ENCODE measurements around the gene TMEM229A. TPM values are rescaled to one million over a fixed set of nuclear protein-coding genes. Genes with fewer than 3 reads are reported as not detected.
A peak's percentile ranks its signal among the peaks of the same experiment; 100 is the strongest.

Gene TMEM229A
- total RNA-seq, 1 experiment from 2014 or later = not detected

DNA sequence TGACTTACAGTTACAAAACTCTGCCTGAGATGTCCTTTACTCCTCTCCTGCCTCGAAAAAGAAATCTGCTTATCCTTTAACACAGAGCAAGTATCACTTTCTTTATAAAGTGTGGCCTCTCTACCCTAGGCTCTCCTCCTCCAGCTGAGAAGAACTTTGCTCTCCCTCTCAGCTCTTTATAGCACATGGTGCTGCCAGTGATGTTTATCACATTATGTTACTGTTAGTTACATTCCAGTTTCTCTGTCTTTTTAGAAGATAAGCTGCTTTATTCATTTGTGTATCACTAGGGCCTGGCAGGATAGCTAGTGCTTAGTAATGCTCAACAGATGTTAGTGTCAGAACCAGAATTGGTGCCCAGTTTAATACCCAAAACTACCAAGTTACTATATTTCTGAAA is 41.1 kb upstream of the TMEM229A start:
- Histone ChIP-seq H2AFZ (no peak overlapping the region), H3K9me2 (ENCODE audit: insufficient read depth) (no peaks in the 10 kb centered on the region; the same call in 1 of the 2 replicates), H3F3A (ENCODE audit: insufficient read depth, low read depth) (no peaks in the 10 kb centered on the region), H3K27ac (no peak overlapping the region), H3K27me3 (ENCODE audit: insufficient read depth, low read depth) (no peaks in the 10 kb centered on the region), H3K79me2 (ENCODE audit: low read depth) (no peaks in the 10 kb centered on the region), H3K4me3 (no peak overlapping the region), H3K4me1 (replicated peaks; ENCODE audit: insufficient read depth) (peaks cover 14% of the 10 kb centered on the region), H3K9me3 (ENCODE audit: insufficient read depth, low read depth) (0 out of 2 replicates have a peak, but pooled peaks cover 4% of the 10 kb centered on the region), H4K20me1 (ENCODE audit: insufficient read depth) (no peaks in the 10 kb centered on the region), H3K36me3 (ENCODE audit: low read depth) (no peaks in the 10 kb centered on the region), H3K4me2 (no peak overlapping the region)
- DNase-seq = no peak
- intact Hi-C loops (cut with micrococcal nuclease; ENCODE audit: unreplicated experiment) = no loop called here
- CTCF ChIA-PET = no interaction called here
- POLR2A ChIA-PET (ENCODE audit: unreplicated experiment) = no interaction called here
- TF ChIP-seq EZH2 (IDR thresholded peaks at IDR 0.05; ENCODE audit: low read depth) = no peak
- TF ChIP-seq, protein P1, sequence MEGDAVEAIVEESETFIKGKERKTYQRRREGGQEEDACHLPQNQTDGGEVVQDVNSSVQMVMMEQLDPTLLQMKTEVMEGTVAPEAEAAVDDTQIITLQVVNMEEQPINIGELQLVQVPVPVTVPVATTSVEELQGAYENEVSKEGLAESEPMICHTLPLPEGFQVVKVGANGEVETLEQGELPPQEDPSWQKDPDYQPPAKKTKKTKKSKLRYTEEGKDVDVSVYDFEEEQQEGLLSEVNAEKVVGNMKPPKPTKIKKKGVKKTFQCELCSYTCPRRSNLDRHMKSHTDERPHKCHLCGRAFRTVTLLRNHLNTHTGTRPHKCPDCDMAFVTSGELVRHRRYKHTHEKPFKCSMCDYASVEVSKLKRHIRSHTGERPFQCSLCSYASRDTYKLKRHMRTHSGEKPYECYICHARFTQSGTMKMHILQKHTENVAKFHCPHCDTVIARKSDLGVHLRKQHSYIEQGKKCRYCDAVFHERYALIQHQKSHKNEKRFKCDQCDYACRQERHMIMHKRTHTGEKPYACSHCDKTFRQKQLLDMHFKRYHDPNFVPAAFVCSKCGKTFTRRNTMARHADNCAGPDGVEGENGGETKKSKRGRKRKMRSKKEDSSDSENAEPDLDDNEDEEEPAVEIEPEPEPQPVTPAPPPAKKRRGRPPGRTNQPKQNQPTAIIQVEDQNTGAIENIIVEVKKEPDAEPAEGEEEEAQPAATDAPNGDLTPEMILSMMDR (conservative IDR thresholded peaks at IDR 0.05) = no peak
- BruUV-seq (replicated peaks) = no TSS peak

DNA sequence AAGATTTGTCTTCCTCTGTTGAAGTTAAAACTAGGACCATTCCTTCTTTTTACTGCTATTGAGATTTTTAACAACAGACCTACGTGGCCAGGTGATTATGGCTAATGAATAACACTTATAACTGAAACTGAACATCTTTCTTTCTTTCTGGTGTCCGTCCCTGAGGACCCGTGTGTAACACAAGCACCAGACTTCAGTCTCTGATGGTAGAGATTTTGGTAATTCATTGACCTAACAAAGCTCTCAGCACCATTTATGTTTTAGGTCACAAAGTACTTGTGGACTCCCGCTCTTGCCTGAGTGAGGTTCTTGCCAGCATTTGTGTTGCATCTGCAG is 40.4 kb upstream of the TMEM229A start:
- Histone ChIP-seq H3K9me3 (ENCODE audit: insufficient read depth, low read depth) (0 out of 2 replicates have a peak, but pooled peaks cover 4% of the 10 kb centered on the region), H3K4me2 (peak overlapping the region; percentile 37), H3K27me3 (ENCODE audit: insufficient read depth, low read depth) (no peaks in the 10 kb centered on the region), H3K79me2 (ENCODE audit: low read depth) (no peaks in the 10 kb centered on the region), H4K20me1 (ENCODE audit: insufficient read depth) (no peaks in the 10 kb centered on the region), H3K27ac (no peak overlapping the region), H2AFZ (no peak overlapping the region), H3K36me3 (ENCODE audit: low read depth) (no peaks in the 10 kb centered on the region), H3K4me3 (no peak overlapping the region), H3F3A (ENCODE audit: insufficient read depth, low read depth) (no peaks in the 10 kb centered on the region), H3K9me2 (ENCODE audit: insufficient read depth) (no peaks in the 10 kb centered on the region; the same call in 1 of the 2 replicates), H3K4me1 (replicated peaks; ENCODE audit: insufficient read depth) (peaks cover 14% of the 10 kb centered on the region)
- POLR2A ChIA-PET (ENCODE audit: unreplicated experiment) = no interaction called here
- no TSS peak for BruUV-seq (replicated peaks)
- intact Hi-C loops (cut with micrococcal nuclease; ENCODE audit: unreplicated experiment) = no loop called here
- TF ChIP-seq EZH2 (IDR thresholded peaks at IDR 0.05; ENCODE audit: low read depth) = no peak
- CTCF ChIA-PET = no interaction called here
- no peak for DNase-seq

DNA sequence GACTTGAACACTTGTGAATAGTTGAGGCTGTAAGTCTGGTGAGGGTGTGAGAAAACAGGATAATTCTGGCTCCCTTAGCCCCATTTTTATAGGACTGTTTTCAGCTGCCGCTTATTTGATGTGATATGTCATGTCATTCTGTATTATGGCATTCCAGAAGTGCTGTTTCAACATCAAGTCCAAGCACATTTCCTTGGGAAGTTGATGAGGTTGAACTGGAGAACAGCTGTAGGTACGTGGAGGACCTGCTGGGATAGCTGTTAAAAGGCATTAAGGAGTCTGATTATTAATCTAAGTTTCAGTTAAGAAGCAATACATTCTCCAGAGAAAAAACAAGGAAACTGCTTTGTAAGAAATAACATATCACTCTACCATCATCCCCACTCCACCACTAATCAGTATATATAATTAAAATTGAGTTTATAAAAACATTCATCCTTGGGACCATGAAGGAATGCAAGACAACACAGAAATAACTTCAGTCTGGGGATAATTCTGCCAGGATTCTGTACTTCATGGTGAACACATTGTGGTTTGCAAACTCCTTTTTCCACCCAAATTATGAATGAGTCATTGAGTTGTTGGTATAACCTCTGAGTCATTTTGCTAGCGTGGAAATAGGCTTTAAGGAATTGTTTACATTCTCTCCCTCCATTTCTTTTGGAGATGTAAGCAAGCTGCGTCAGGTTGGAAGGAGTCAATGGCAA is 39.9 kb upstream of the TMEM229A start:
- Histone ChIP-seq H3K27ac (no peak overlapping the region), H3K9me2 (ENCODE audit: insufficient read depth) (no peaks in the 10 kb centered on the region; the same call in 1 of the 2 replicates), H3K4me2 (peak overlapping the region; percentile 37), H3K4me3 (no peak overlapping the region), H3K79me2 (ENCODE audit: low read depth) (no peaks in the 10 kb centered on the region), H3K27me3 (ENCODE audit: insufficient read depth, low read depth) (no peaks in the 10 kb centered on the region), H3K9me3 (ENCODE audit: insufficient read depth, low read depth) (0 out of 2 replicates have a peak, but pooled peaks cover 4% of the 10 kb centered on the region), H3F3A (ENCODE audit: insufficient read depth, low read depth) (no peaks in the 10 kb centered on the region), H2AFZ (no peak overlapping the region), H4K20me1 (ENCODE audit: insufficient read depth) (no peaks in the 10 kb centered on the region), H3K4me1 (replicated peaks; ENCODE audit: insufficient read depth) (peaks cover 14% of the 10 kb centered on the region), H3K36me3 (ENCODE audit: low read depth) (no peaks in the 10 kb centered on the region)
- TF ChIP-seq, protein P1 (conservative IDR thresholded peaks at IDR 0.05) = no peak
- no peak for TF ChIP-seq EZH2 (IDR thresholded peaks at IDR 0.05; ENCODE audit: low read depth)
- ChIA-PET POLR2A (ENCODE audit: unreplicated experiment) (interaction anchor here (0.6 kb wide), 1 partner anchor 510 kb away, joined by 4 read pairs; no protein-coding TSS in a partner anchor), CTCF (no interaction called here)
- intact Hi-C loops (cut with micrococcal nuclease; ENCODE audit: unreplicated experiment) = no loop called here
- no TSS peak for BruUV-seq (replicated peaks)
- DNase-seq = peak in 1 of 2 experiments; percentile 52
